H1 (cell line): ENCODE data around the gene LRRC17. TPM values are rescaled to one million over a fixed set of nuclear protein-coding genes. Genes with fewer than 3 reads are reported as not detected.

Experiments used
- NANOG ChIP-seq: IDR thresholded peaks from 2 replicates; pipeline ENCODE4 v1.6.1; 2011; ENCODE audit warnings: low read length, low read depth, mild to moderate bottlenecking, inconsistent platforms; ENCODE audit not compliant: insufficient read depth, poor library complexity, severe bottlenecking
- SIX5 ChIP-seq: IDR thresholded peaks from 2 replicates; pipeline ENCODE4 v1.6.1; 2011; ENCODE audit warnings: mild to moderate bottlenecking, low read depth, low read length
- polyA plus RNA-seq, 7 experiments: library from polyadenylated mRNA; depleted of rRNA in 3 of 7; stranded (reverse) in 5 of 7; unstranded in 2 of 7; fragments of >200 nt in 5 of 7; fragments of 200-250 nt in 2 of 7; gene quantifications; 1 replicate in 5 of 7; 2 replicates in 1 of 7; 4 replicates in 1 of 7; pipeline versions ENCODE4 v1.2.1 to v1.2.3, GENCODE V29; 2011 to 2013; ENCODE audit warnings: missing spikeins in 2 of 7, mixed read lengths in 2 of 7
- total RNA-seq: library from RNA; stranded (reverse); fragmentation: NEBNext Ultra II Directional; extraction: Animal tissue kit (Norgen Biotek cat#: 25700); gene quantifications from 2 replicates; pipeline ENCODE4 v1.2.1, GENCODE V29; 2021
- TF ChIP-seq, protein P1 (sequence below): IDR thresholded peaks from 2 replicates; pipeline ENCODE4 v1.6.1; 2012; ENCODE audit warnings: inconsistent platforms

LRRC17 gene
- total and polyA plus RNA-seq, 2 of the 8 experiments (the other 6 are each of a cell fraction or from before 2014, with no cell fraction given), result 3.0 TPM

DNA sequence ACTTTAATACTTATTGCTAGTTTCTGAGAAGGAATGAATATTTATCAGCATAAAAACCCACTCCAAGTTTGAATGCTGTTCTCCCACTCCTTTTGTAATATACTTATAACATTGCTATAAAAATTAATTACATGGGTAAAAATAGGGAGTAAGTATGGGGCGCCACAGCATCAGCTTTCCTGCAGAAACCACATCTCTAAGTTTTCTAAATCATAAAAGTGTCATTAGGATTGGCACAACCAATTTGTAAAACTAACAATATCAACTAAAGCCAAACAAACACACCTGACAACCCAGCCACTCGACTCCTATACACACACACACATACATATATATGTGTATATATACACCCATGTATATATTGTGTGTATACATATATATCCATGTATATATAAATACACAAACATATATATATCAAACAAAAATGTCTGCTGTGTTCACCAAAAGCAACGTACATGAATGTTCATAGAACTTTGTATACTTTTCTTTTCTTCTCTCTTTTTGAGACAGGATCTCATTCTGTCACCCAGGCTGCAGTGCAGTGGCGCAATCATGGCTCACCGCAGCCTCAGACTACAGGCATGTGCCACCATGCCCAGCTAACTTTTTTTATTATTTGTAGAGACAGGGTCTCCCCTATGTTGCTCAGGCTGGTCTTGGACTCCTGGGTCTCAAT is 14.8 kb upstream of the LRRC17 start (continued):
- TF ChIP-seq, protein P1, sequence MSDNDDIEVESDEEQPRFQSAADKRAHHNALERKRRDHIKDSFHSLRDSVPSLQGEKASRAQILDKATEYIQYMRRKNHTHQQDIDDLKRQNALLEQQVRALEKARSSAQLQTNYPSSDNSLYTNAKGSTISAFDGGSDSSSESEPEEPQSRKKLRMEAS, result no peak
- TF ChIP-seq NANOG (no peak), SIX5 (no peak)
